ENCODE measurements around the gene ZNF384.

ZNF384 gene

GRCh38 chr12:6699259-6699988 is 10.2 kb upstream of the ZNF384 start:
- DNase-seq (ENCODE audit: low read depth): no peak

GRCh38 chr12:6698352-6699046 is 9.3 kb upstream of the ZNF384 start:
- DNase-seq (ENCODE audit: low read depth): no peak

- no peak for DNase-seq (ENCODE audit: low read depth)
These were observed 8.6 kb upstream of the ZNF384 start for GRCh38 chr12:6697584-6698351.

GRCh38 chr12:6696690-6697583 is 7.8 kb upstream of the ZNF384 start:
- no peak for DNase-seq (ENCODE audit: low read depth)

GRCh38 chr12:6695313-6696045 is 6.3 kb upstream of the ZNF384 start:
- no peak for DNase-seq (ENCODE audit: low read depth)

GRCh38 chr12:6694701-6695100 is 5.5 kb upstream of the ZNF384 start:
- no peak for DNase-seq (ENCODE audit: low read depth)

- DNase-seq (ENCODE audit: low read depth): no peak
These were observed 4.7 kb upstream of the ZNF384 start for GRCh38 chr12:6693832-6694355.

- no peak for DNase-seq (ENCODE audit: low read depth)
These were observed 3.7 kb upstream of the ZNF384 start for GRCh38 chr12:6692888-6693287.

- no peak for DNase-seq (ENCODE audit: low read depth)
These were observed 2.3 kb upstream of the ZNF384 start for GRCh38 chr12:6691473-6691872.

- peak; percentile 18 for DNase-seq (ENCODE audit: low read depth)
These were observed 604 bp downstream of the ZNF384 start for GRCh38 chr12:6688543-6688998.

- no peak for DNase-seq (ENCODE audit: low read depth)
These were observed 3.4 kb downstream of the ZNF384 start for GRCh38 chr12:6685814-6686213.

- no peak for DNase-seq (ENCODE audit: low read depth)
These were observed 4.6 kb downstream of the ZNF384 start for GRCh38 chr12:6684609-6685008.

- DNase-seq (ENCODE audit: low read depth): no peak
These were observed 12.2 kb downstream of the ZNF384 start for GRCh38 chr12:6676962-6677361.

GRCh38 chr12:6672143-6672542 is 17.0 kb downstream of the ZNF384 start:
- no peak for DNase-seq (ENCODE audit: low read depth)

GRCh38 chr12:6667559-6668210 is 21.5 kb downstream of the ZNF384 start:
- DNase-seq (ENCODE audit: low read depth): no peak

- no peak for DNase-seq (ENCODE audit: low read depth)
These were observed 23.0 kb downstream of the ZNF384 start for GRCh38 chr12:6666211-6666610.

- no peak for DNase-seq (ENCODE audit: low read depth)
These were observed 24.3 kb downstream of the ZNF384 start for GRCh38 chr12:6664902-6665301.

- peak; percentile 91 for DNase-seq (ENCODE audit: low read depth)
These were observed 26.1 kb downstream of the ZNF384 start, which contains the start of gene ING4 for GRCh38 chr12:6662906-6663742. TSS of gene ING4 (minus strand) at chr12:6663119. CDS start at chr12:6663101, 18 bp downstream.

GRCh38 chr12:6662602-6662905 is 26.6 kb downstream of the ZNF384 start:
- no peak for DNase-seq (ENCODE audit: low read depth)

Data from stimulated activated CD8-positive, alpha-beta memory T cell treated with anti-CD3 and anti-CD28 coated beads, Interleukin-4, amount 100 ng/mL, for 24 hours (primary cell).